ENCODE data around the gene DHRS7B. TPM values are rescaled to one million over a fixed set of nuclear protein-coding genes. Genes with fewer than 3 reads are reported as not detected.

DHRS7B gene
- total RNA-seq, 1 experiment from 2014 or later = 9.4 TPM

DNA sequence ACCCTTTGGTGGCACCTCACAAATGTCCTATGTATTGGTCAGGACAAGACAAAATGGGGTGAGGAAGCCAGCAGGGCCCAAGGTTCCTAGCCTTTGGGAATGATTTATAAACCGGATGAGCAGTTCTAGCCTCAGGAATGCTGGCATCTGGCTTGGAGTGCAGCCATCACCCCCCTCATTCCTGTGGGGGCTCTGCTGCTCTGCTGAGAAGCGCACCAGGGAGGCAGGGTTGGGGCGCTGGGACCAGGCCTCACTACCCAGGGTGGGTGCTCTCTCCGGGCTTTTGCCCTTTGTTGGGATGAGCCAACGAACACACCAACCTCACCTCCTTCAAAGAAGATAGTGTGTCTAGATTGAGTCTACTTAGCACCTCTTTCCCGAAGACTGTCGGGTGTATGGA is 47.9 kb downstream of the DHRS7B start:
- intact Hi-C loops (cut with micrococcal nuclease; ENCODE audit: unreplicated experiment) (no loop called here), in situ Hi-C loops (cut with HindIII; ENCODE audit: low pct_unique_long_range_greater_than_20kb, low sequenced_read_pairs) (no loop called here)
- BruUV-seq (replicated peaks) = no TSS peak
- H3K4me1 ChIP-seq (ENCODE audit: control insufficient read depth, insufficient read depth, low read length) = no peaks in the 10 kb centered on the region
- ATAC-seq (no peak), DNase-seq (ENCODE audit: low read depth, low spot score) (no peak)
- H3K27me3 ChIP-seq (ENCODE audit: control insufficient read depth, insufficient read depth, low read length) = no peaks in the 10 kb centered on the region
- no peak for TF ChIP-seq POLR2AphosphoS5 (IDR thresholded peaks at IDR 0.05; ENCODE audit: low read depth, low read length)
- TF ChIP-seq, protein P1, sequence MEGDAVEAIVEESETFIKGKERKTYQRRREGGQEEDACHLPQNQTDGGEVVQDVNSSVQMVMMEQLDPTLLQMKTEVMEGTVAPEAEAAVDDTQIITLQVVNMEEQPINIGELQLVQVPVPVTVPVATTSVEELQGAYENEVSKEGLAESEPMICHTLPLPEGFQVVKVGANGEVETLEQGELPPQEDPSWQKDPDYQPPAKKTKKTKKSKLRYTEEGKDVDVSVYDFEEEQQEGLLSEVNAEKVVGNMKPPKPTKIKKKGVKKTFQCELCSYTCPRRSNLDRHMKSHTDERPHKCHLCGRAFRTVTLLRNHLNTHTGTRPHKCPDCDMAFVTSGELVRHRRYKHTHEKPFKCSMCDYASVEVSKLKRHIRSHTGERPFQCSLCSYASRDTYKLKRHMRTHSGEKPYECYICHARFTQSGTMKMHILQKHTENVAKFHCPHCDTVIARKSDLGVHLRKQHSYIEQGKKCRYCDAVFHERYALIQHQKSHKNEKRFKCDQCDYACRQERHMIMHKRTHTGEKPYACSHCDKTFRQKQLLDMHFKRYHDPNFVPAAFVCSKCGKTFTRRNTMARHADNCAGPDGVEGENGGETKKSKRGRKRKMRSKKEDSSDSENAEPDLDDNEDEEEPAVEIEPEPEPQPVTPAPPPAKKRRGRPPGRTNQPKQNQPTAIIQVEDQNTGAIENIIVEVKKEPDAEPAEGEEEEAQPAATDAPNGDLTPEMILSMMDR (IDR thresholded peaks at IDR 0.05) = no peak
- no peak for TF ChIP-seq SIN3A (IDR thresholded peaks at IDR 0.05; ENCODE audit: borderline replicate concordance, insufficient read depth, low read depth, low read length)
- TF ChIP-seq, protein P2, sequence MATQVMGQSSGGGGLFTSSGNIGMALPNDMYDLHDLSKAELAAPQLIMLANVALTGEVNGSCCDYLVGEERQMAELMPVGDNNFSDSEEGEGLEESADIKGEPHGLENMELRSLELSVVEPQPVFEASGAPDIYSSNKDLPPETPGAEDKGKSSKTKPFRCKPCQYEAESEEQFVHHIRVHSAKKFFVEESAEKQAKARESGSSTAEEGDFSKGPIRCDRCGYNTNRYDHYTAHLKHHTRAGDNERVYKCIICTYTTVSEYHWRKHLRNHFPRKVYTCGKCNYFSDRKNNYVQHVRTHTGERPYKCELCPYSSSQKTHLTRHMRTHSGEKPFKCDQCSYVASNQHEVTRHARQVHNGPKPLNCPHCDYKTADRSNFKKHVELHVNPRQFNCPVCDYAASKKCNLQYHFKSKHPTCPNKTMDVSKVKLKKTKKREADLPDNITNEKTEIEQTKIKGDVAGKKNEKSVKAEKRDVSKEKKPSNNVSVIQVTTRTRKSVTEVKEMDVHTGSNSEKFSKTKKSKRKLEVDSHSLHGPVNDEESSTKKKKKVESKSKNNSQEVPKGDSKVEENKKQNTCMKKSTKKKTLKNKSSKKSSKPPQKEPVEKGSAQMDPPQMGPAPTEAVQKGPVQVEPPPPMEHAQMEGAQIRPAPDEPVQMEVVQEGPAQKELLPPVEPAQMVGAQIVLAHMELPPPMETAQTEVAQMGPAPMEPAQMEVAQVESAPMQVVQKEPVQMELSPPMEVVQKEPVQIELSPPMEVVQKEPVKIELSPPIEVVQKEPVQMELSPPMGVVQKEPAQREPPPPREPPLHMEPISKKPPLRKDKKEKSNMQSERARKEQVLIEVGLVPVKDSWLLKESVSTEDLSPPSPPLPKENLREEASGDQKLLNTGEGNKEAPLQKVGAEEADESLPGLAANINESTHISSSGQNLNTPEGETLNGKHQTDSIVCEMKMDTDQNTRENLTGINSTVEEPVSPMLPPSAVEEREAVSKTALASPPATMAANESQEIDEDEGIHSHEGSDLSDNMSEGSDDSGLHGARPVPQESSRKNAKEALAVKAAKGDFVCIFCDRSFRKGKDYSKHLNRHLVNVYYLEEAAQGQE (IDR thresholded peaks at IDR 0.05; ENCODE audit: insufficient read depth in 1 of 2, low read depth in 2 of 2, low read length in 1 of 2) = no peak
- TF ChIP-seq TCF7L2 (IDR thresholded peaks at IDR 0.05; ENCODE audit: low read depth, low read length) = no peak
- no peaks in the 10 kb centered on the region for H3K9me3 ChIP-seq (ENCODE audit: control insufficient read depth, insufficient read depth, low read depth, low read length)
- no peaks in the 10 kb centered on the region for H3K36me3 ChIP-seq (ENCODE audit: control insufficient read depth, insufficient read depth, low read length)
- H3K27ac ChIP-seq (ENCODE audit: low read length) = no peak overlapping the region
- ChIA-PET POLR2A (no interaction called here), CTCF (no interaction called here)
- no peak overlapping the region for H3K4me3 ChIP-seq (ENCODE audit: low read depth in 2 of 2, low read length in 2 of 2)

DNA sequence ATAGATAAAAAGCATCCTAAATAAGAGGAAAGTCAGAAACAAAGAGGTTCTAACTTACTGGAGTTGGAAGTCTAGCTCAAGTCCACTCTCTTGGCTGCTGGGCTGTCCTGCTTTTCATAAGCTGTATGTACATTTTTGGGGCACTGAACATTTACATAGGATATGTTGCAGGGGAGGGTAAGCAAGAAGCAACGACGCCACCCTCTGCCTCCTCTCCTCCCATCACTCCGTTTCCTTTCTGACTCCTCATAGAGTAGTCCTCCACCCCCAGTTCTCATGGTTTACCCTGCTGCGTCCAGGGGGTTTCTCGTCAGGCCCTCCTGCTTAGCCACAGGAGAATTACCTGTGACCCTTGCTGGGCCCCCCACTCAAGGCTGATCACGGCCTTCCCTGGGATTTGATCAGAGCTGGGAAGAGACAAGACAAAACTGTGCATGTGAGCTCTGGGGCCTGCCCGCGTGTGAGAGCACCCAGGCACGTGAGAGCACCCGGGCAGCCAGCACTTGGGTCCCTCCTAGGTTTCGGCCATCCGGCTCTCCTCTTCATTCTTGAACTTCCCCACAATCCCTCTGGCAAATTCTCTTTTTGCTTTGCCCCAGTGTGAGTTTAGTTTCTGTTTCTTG is 50.1 kb downstream of the DHRS7B start:
- Histone ChIP-seq H3K4me1 (ENCODE audit: control insufficient read depth, insufficient read depth, low read length) (no peaks in the 10 kb centered on the region), H3K9me3 (ENCODE audit: control insufficient read depth, insufficient read depth, low read depth, low read length) (no peaks in the 10 kb centered on the region), H3K27me3 (ENCODE audit: control insufficient read depth, insufficient read depth, low read length) (no peaks in the 10 kb centered on the region), H3K36me3 (ENCODE audit: control insufficient read depth, insufficient read depth, low read length) (no peaks in the 10 kb centered on the region), H3K4me3 (ENCODE audit: low read depth in 2 of 2, low read length in 2 of 2) (no peak overlapping the region), H3K27ac (ENCODE audit: low read length) (no peak overlapping the region)
- in situ Hi-C loops (cut with HindIII; ENCODE audit: low pct_unique_long_range_greater_than_20kb, low sequenced_read_pairs) = no loop called here
- DNase-seq (ENCODE audit: low read depth, low spot score) (no peak), ATAC-seq (no peak)
- intact Hi-C loops (cut with micrococcal nuclease; ENCODE audit: unreplicated experiment) = no loop called here
- TF ChIP-seq, protein P1 (IDR thresholded peaks at IDR 0.05) = no peak
- no peak for TF ChIP-seq SIN3A (IDR thresholded peaks at IDR 0.05; ENCODE audit: borderline replicate concordance, insufficient read depth, low read depth, low read length)
- TF ChIP-seq TCF7L2 (IDR thresholded peaks at IDR 0.05; ENCODE audit: low read depth, low read length) = no peak
- TF ChIP-seq, protein P2 (IDR thresholded peaks at IDR 0.05; ENCODE audit: insufficient read depth in 1 of 2, low read depth in 2 of 2, low read length in 1 of 2) = no peak
- TF ChIP-seq POLR2AphosphoS5 (IDR thresholded peaks at IDR 0.05; ENCODE audit: low read depth, low read length) = no peak
- ChIA-PET CTCF (no interaction called here), POLR2A (no interaction called here)
- no TSS peak for BruUV-seq (replicated peaks)

Data from Panc1 (cell line).